Testis (tissue), 3 donors: ENCODE data around the gene NPHP4. TPM values are rescaled to one million over a fixed set of nuclear protein-coding genes. Genes with fewer than 3 reads are reported as not detected.

ENCODE experiments used
- DNase-seq: peaks from one replicate; pipeline ENCODE4 v3.0.0-alpha.2; 2019
- H3K27ac ChIP-seq, 2 donors: fragments of 200-600 bp; sonication (generic); one replicate each; pipeline ENCODE4 v1.5.1; 2019
- H3K27me3 ChIP-seq: fragments of 200-600 bp; sonication (generic); one replicate; pipeline ENCODE4 v1.5.1; 2019
- H3K36me3 ChIP-seq: fragments of 200-600 bp; sonication (generic); one replicate; pipeline ENCODE4 v1.5.1; 2017; ENCODE audit warnings: low read depth; ENCODE audit errors: missing control alignments
- H3K4me1 ChIP-seq: fragments of 200-600 bp; sonication (generic); one replicate; pipeline ENCODE4 v1.5.1; 2019
- H3K4me3 ChIP-seq, 2 donors: fragments of 200-600 bp; sonication (generic); one replicate each; pipeline ENCODE4 v1.5.1; 2017 to 2019
- H3K9me3 ChIP-seq: fragments of 200-600 bp; sonication (generic); one replicate; pipeline ENCODE4 v1.5.1; 2017
- CTCF ChIP-seq, 3 experiments: fragments of 450-650 bp in 2 of 3; fragments of 200-600 bp in 1 of 3; sonication (generic) in 1 of 3; IDR thresholded peaks; one replicate each; pipeline ENCODE4 v1.5.1; 2016 to 2019; ENCODE audit warnings: antibody characterized with exemption in 3 of 3, mild to moderate bottlenecking in 2 of 3, moderate library complexity in 1 of 3
- POLR2A ChIP-seq: fragments of 450-650 bp; IDR thresholded peaks from one replicate; pipeline ENCODE4 v1.6.1; 2017; ENCODE audit warnings: antibody characterized with exemption, mild to moderate bottlenecking, moderate library complexity
- WGBS, 2 donors: methylation state at CpG; one replicate each; pipeline ENCODE4 v1.1.5; 2018; 5-methylcytosine and 5-hydroxymethylcytosine counted together
- intact Hi-C: fragments of 100-400 bp; cut with DNase I; formaldehyde crosslinking; loops from one replicate; pipeline ENCODE4 v1.15.1; 2023; ENCODE audit warnings: low total_unique reads
- polyA plus RNA-seq: library from polyadenylated mRNA; stranded (reverse); fragments of 350-450 nt; fragmentation: Illumina TruSeq; extraction: RNeasy Lipid Tissue Mini Kit (QIAGEN cat#74804); gene quantifications from one replicate; pipeline ENCODE4 v1.2.3, GENCODE V29; 2014; ENCODE audit warnings: low read depth, low replicate concordance; ENCODE audit not compliant: insufficient read depth
- total RNA-seq, 2 donors: library from RNA; depleted of rRNA; stranded (reverse); fragments of >200 nt; gene quantifications; one replicate each; pipeline ENCODE4 v1.2.3, GENCODE V29; 2016

The NPHP4 gene
- total and polyA plus RNA-seq, 3 donors from 2014 or later, result 26.3 to 65.9 (median 49.4) TPM

GRCh38 chr1:5998051-5998905 is 6.1 kb upstream of the NPHP4 start:
- no peak for DNase-seq
- Histone ChIP-seq H3K4me3 (no peak overlapping the region), H3K27me3 (no peaks in the 10 kb centered on the region), H3K9me3 (no peaks in the 10 kb centered on the region), H3K36me3 (no peaks in the 10 kb centered on the region), H3K27ac (no peak overlapping the region), H3K4me1 (peaks cover 9% of the 10 kb centered on the region)
- TF ChIP-seq CTCF (IDR thresholded peaks at IDR 0.05) (no peak), POLR2A (no peak)
- WGBS, 2 donors, result 86 to 89% methylated on average over 7 to 12 of the region's 12 CpGs
- intact Hi-C loops, result no loop called here

- intact Hi-C loops, result no loop called here
- Histone ChIP-seq H3K9me3 (no peaks in the 10 kb centered on the region), H3K4me3 (no peak overlapping the region), H3K36me3 (no peaks in the 10 kb centered on the region), H3K27me3 (no peaks in the 10 kb centered on the region), H3K4me1 (peaks cover 9% of the 10 kb centered on the region), H3K27ac (no peak overlapping the region)
- DNase-seq, result no peak
- TF ChIP-seq CTCF (IDR thresholded peaks at IDR 0.05) (no peak), POLR2A (no peak)
- WGBS, 2 donors, result 70 to 74% methylated on average over 4 to 5 of the region's 5 CpGs
Measured at GRCh38 chr1:5997316-5997715, 5.1 kb upstream of the NPHP4 start.

- WGBS, 2 donors, result 90 to 93% methylated on average over 10 to 16 of the region's 16 CpGs
Measured at GRCh38 chr1:5996641-5997270, 4.5 kb upstream of the NPHP4 start.

GRCh38 chr1:5995871-5996630 is 3.8 kb upstream of the NPHP4 start:
- no peak for DNase-seq
- no peak overlapping the region for H3K4me3 ChIP-seq
- H3K36me3 ChIP-seq, result no peaks in the 10 kb centered on the region
- intact Hi-C loops, result no loop called here
- no peaks in the 10 kb centered on the region for H3K27me3 ChIP-seq
- TF ChIP-seq POLR2A, result no peak
- no peak for TF ChIP-seq CTCF (IDR thresholded peaks at IDR 0.05)
- peaks cover 9% of the 10 kb centered on the region for H3K4me1 ChIP-seq
- 96 to 98% methylated on average over 9 to 17 of the region's 17 CpGs for WGBS, 2 donors
- H3K9me3 ChIP-seq, result no peaks in the 10 kb centered on the region
- H3K27ac ChIP-seq, result no peak overlapping the region

More at GRCh38 chr1:5996641-5997270, 4.5 kb upstream of the NPHP4 start:
- Histone ChIP-seq H3K4me3 (no peak overlapping the region), H3K9me3 (no peaks in the 10 kb centered on the region), H3K36me3 (no peaks in the 10 kb centered on the region), H3K27me3 (no peaks in the 10 kb centered on the region), H3K4me1 (peaks cover 7% of the 10 kb centered on the region), H3K27ac (no peak overlapping the region)
- DNase-seq, result no peak
- TF ChIP-seq POLR2A, result no peak
- no peak for TF ChIP-seq CTCF (IDR thresholded peaks at IDR 0.05)
- intact Hi-C loops, result no loop called here
